Right atrium auricular region (tissue), 2 donors: ENCODE data around the gene MROH9. TPM values are rescaled to one million over a fixed set of nuclear protein-coding genes. Genes with fewer than 3 reads are reported as not detected.

Source experiments
- DNase-seq: peaks from one replicate; pipeline ENCODE4 v3.0.0-alpha.2; 2019; ENCODE audit warnings: low spot score
- H3K27ac ChIP-seq, 2 donors: fragments of 200-600 bp; sonication (generic); 1 replicate in 1 of 2; 2 replicates in 1 of 2; pipeline ENCODE4 v1.5.1; 2016 to 2019
- H3K27me3 ChIP-seq, 2 donors: fragments of 200-600 bp; sonication (generic); one replicate each; pipeline versions ENCODE4 v1.5.1 to v1.6.0; 2017 to 2019
- H3K36me3 ChIP-seq: fragments of 200-600 bp; sonication (generic); one replicate; pipeline ENCODE4 v1.5.1; 2016
- H3K4me1 ChIP-seq, 2 donors: fragments of 200-600 bp; sonication (generic); one replicate each; pipeline versions ENCODE4 v1.5.1 to v1.6.0; 2017 to 2019
- H3K4me3 ChIP-seq, 2 donors: fragments of 200-600 bp; sonication (generic); 1 replicate in 1 of 2; 2 replicates in 1 of 2; pipeline ENCODE4 v1.5.1; 2017 to 2019; ENCODE audit warnings: mild to moderate bottlenecking in 1 of 2, moderate library complexity in 1 of 2
- H3K9me3 ChIP-seq, 2 donors: fragments of 200-600 bp; sonication (generic); one replicate each; pipeline ENCODE4 v1.5.1; 2019
- CTCF ChIP-seq, 2 donors: fragments of 200-600 bp; sonication (generic); IDR thresholded peaks; one replicate each; pipeline ENCODE4 v1.5.1; 2019; ENCODE audit warnings: antibody characterized with exemption in 2 of 2
- total RNA-seq, 2 donors: library from RNA; depleted of rRNA; stranded (reverse); fragments of >200 nt; gene quantifications; one replicate each; pipeline ENCODE4 v1.1.0, GENCODE V29; 2016

The MROH9 gene
- total RNA-seq, 2 donors from 2014 or later, result not detected

- DNase-seq, result no peak
- Histone ChIP-seq H3K4me3 (no peak overlapping the region), H3K36me3 (no peaks in the 10 kb centered on the region), H3K4me1 (no peaks in the 10 kb centered on the region), H3K9me3 (peaks cover 0 to 4% of the 10 kb centered on the region in 2 donors), H3K27ac (no peak overlapping the region), H3K27me3 (no peaks in the 10 kb centered on the region)
- TF ChIP-seq CTCF (IDR thresholded peaks at IDR 0.05), result no peak
Observed at GRCh38 chr1:170970256-170970655, 34.9 kb downstream of the MROH9 start.

- no peaks in the 10 kb centered on the region for H3K36me3 ChIP-seq
- no peak for DNase-seq
- no peaks in the 10 kb centered on the region for H3K27me3 ChIP-seq
- no peak overlapping the region for H3K27ac ChIP-seq
- H3K9me3 ChIP-seq, result peaks cover 0 to 15% of the 10 kb centered on the region in 2 donors
- TF ChIP-seq CTCF (IDR thresholded peaks at IDR 0.05), result no peak
- H3K4me1 ChIP-seq, result no peaks in the 10 kb centered on the region
- H3K4me3 ChIP-seq, result no peak overlapping the region
Observed at GRCh38 chr1:170978371-170978910, 43.1 kb downstream of the MROH9 start.

- Histone ChIP-seq H3K4me3 (no peak overlapping the region), H3K9me3 (no peaks in the 10 kb centered on the region), H3K27ac (no peak overlapping the region), H3K4me1 (no peaks in the 10 kb centered on the region), H3K36me3 (no peaks in the 10 kb centered on the region), H3K27me3 (no peaks in the 10 kb centered on the region)
- TF ChIP-seq CTCF (IDR thresholded peaks at IDR 0.05), result no peak
- DNase-seq, result no peak
Observed at GRCh38 chr1:170985406-170985805, 50.1 kb downstream of the MROH9 start.

GRCh38 chr1:170986901-170987300 lies 51.6 kb downstream of the MROH9 start:
- Histone ChIP-seq H3K9me3 (no peaks in the 10 kb centered on the region), H3K4me1 (no peaks in the 10 kb centered on the region), H3K27ac (no peak overlapping the region), H3K36me3 (no peaks in the 10 kb centered on the region), H3K4me3 (no peak overlapping the region), H3K27me3 (no peaks in the 10 kb centered on the region)
- no peak for DNase-seq
- TF ChIP-seq CTCF (IDR thresholded peaks at IDR 0.05), result no peak

- H3K36me3 ChIP-seq, result no peaks in the 10 kb centered on the region
- no peak for TF ChIP-seq CTCF (IDR thresholded peaks at IDR 0.05)
- H3K27ac ChIP-seq, result no peak overlapping the region
- no peaks in the 10 kb centered on the region for H3K4me1 ChIP-seq
- H3K4me3 ChIP-seq, result no peak overlapping the region
- no peak for DNase-seq
- H3K27me3 ChIP-seq, result no peaks in the 10 kb centered on the region
- H3K9me3 ChIP-seq, result no peaks in the 10 kb centered on the region
Observed at GRCh38 chr1:170987424-170987823, 52.1 kb downstream of the MROH9 start.

GRCh38 chr1:170993151-170993550 lies 57.8 kb downstream of the MROH9 start:
- no peaks in the 10 kb centered on the region for H3K4me1 ChIP-seq
- no peak overlapping the region for H3K27ac ChIP-seq
- no peak overlapping the region for H3K4me3 ChIP-seq
- H3K27me3 ChIP-seq, result no peaks in the 10 kb centered on the region
- H3K9me3 ChIP-seq, result no peaks in the 10 kb centered on the region
- no peak for DNase-seq
- TF ChIP-seq CTCF (IDR thresholded peaks at IDR 0.05), result no peak
- H3K36me3 ChIP-seq, result no peaks in the 10 kb centered on the region
